Endothelial cell of hepatic sinusoid (primary cell): Measurements from ENCODE around the gene TRIM45.
"Not testable (repeated sequence)": the region's sequence is repeated elsewhere in the genome, so short reads cannot be mapped to it uniquely, and the experiment has no call there.

Experiments
- in situ Hi-C: cut with HindIII; loops from 2 replicates; pipeline ENCODE4 v1.10.0; 2017; ENCODE audit warnings: low sequenced_read_pairs

Gene TRIM45, protein sequence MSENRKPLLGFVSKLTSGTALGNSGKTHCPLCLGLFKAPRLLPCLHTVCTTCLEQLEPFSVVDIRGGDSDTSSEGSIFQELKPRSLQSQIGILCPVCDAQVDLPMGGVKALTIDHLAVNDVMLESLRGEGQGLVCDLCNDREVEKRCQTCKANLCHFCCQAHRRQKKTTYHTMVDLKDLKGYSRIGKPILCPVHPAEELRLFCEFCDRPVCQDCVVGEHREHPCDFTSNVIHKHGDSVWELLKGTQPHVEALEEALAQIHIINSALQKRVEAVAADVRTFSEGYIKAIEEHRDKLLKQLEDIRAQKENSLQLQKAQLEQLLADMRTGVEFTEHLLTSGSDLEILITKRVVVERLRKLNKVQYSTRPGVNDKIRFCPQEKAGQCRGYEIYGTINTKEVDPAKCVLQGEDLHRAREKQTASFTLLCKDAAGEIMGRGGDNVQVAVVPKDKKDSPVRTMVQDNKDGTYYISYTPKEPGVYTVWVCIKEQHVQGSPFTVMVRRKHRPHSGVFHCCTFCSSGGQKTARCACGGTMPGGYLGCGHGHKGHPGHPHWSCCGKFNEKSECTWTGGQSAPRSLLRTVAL

DNA sequence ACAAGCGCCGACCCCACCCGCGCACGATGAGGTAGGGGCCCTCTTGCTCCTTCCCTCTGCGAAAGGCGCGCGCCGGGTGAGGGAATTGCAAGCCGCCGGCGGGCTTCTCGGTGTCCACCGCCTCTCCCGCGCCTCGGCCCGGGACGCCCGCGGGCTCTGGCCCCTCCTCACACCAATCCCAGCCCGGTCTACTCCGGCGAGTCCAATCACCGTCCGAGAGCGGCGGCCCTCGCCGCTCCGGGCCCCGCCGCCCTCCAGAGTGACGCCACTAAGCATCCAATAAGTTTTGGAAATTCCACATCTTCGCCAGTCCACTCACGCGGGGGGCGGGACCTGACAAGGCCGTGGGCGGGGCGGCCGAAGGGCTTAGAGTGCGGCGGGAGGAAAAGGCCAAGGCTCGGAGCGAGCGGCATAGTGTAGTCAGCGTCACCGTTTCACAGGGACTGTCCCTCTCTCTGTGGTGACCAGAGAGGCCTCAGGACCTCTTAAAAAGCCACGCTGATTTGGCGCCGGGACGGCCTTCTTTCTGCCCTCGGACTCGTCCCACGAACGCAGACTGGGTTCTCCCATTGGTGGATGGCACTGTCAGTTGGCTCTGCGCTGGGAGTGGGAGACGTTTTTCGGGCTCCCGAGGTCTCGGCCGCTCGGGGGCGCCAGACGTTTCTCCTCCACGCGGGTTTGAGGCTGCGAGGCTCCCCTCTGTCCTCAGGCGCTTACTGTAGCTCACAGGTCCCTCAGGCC is at the start of gene TRIM45:
Gene TRIM45, minus strand, starts transcription at position 161 of the 741 bp plus-strand sequence. CDS start 548 bp downstream, outside the sequence.
- in situ Hi-C loops: no loop called here

GRCh38 chr1:117169871-117170596 is 48.5 kb upstream of the TRIM45 start:
- in situ Hi-C loops: no loop called here

DNA sequence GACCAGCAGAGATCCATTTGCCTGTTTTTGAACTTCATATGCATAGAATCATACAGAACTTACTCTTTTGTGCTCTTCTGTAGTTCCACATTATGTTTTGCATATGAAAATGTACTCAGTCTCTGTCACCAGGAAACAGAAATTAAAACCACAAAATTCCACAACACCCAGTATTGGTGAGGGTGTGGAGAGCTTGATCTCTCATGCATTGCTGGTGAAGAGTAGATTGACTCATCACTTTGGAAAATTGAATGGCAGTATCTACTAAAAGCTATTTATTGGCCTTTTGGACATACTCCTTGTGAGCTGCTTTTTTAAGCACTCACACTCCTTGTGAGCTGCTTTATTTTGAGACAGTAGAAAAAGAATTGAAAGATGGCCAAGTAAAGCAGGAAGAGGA is 45.9 kb upstream of the TRIM45 start:
- in situ Hi-C loops: no loop called here

DNA sequence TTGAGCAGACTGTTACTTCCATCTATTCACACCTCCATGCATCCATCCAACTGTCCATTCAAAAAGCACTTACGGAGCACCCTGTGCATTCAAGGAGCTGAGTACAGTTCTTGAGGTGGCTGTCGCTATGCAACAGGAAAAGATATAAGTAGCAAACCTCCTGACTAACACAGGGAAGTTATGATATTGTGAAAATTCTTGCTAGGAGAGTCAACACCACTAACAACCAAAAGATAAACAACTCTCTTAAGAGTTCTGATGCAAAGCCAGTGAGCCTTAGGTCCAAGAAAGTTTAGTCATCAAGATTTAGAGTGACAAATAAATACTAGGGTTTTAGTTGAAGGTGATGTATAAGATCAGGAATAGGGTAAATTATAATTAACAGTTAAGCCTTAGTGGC is 44.5 kb upstream of the TRIM45 start:
- in situ Hi-C loops: no loop called here

- in situ Hi-C loops: no loop called here
Measured at GRCh38 chr1:117164209-117164608, 42.7 kb upstream of the TRIM45 start.

DNA sequence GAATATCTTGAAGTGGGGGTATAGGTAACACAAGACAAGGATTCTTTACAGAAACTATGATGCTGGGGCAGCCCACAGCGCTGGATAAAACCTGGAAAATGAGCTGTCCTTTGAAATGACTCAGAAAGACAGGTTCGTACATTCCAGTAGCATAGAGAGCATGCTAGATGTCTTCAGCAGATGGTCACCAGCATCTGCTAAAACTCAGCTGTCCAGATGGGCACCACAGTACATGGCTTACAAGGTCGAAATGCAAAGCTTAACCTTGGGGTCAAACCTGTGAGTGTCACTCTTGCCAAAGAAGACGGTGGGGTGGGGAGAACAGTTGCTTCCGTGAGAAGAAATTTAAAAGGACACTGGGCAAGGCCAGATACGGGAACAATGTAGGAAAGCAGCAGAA is 41.3 kb upstream of the TRIM45 start:
- in situ Hi-C loops: no loop called here

- in situ Hi-C loops: no loop called here
Measured at GRCh38 chr1:117161887-117162286, 40.3 kb upstream of the TRIM45 start.

DNA sequence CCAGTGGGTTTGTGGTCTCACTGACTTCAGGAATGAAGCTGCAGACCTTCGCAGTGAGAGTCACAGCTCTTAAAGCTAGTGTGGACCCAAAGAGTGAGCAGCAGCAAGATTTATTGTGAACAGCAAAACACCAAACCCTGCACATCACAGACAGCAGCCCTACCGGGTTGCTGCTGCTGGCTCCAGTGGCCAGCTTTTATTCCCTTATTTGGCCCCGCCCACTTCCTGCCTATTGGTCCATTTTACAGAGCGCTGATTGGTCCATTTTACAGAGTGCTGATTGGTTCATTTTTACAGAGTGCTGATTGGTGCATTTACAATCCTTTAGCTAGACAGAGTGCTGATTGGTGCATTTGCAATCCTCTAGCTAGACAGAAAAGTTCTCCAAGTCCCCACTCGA is 29.8 kb upstream of the TRIM45 start:
- in situ Hi-C loops: not testable (repeated sequence)

- in situ Hi-C loops: no loop called here
Measured at GRCh38 chr1:117150316-117150715, 28.8 kb upstream of the TRIM45 start.

- in situ Hi-C loops: no loop called here
Measured at GRCh38 chr1:117147856-117148588, 26.5 kb upstream of the TRIM45 start.

GRCh38 chr1:117147341-117147831 is 25.8 kb upstream of the TRIM45 start:
- in situ Hi-C loops: no loop called here

DNA sequence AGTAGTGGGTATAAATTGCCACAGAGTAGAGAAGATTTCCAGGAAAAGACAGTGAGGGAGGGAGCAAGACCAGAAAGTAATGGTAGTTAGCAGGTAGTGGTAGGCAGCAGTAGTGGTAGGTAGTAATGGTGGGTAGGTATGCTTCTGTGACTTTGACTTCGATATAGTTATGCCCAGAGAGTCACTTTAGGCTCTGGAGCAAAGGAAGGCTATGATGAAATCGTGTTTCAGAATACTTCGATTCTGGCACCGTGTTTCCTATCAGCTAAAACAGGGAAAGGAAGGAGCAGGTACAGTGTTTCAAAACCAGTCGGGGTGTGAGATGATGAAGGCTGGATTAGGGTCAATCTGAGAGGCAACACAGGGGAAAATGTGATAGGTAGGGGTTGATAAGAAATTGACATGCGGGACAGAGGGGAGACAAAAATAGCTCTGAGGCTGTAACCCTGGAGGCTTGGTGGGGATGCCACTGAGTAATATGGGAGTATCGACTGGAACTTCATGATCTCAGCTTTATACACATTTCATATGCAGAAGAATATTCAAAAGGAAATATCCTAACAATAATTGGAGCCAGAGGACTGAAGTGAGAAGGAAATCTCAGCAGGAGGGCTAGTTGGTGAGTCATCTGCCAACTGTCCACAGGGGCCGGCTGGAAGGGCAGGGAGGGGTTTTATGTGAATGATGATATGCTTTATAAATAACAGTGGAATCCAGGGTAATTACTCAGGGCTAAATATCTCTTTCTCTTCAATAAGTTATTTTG is 25.2 kb upstream of the TRIM45 start:
- in situ Hi-C loops: no loop called here

- in situ Hi-C loops: no loop called here
Measured at GRCh38 chr1:117146072-117146471, 24.5 kb upstream of the TRIM45 start.

- in situ Hi-C loops: no loop called here
Measured at GRCh38 chr1:117143871-117144270, 22.3 kb upstream of the TRIM45 start.

GRCh38 chr1:117143172-117143571 is 21.6 kb upstream of the TRIM45 start:
- in situ Hi-C loops: no loop called here

GRCh38 chr1:117142200-117142599 is 20.7 kb upstream of the TRIM45 start:
- in situ Hi-C loops: no loop called here

DNA sequence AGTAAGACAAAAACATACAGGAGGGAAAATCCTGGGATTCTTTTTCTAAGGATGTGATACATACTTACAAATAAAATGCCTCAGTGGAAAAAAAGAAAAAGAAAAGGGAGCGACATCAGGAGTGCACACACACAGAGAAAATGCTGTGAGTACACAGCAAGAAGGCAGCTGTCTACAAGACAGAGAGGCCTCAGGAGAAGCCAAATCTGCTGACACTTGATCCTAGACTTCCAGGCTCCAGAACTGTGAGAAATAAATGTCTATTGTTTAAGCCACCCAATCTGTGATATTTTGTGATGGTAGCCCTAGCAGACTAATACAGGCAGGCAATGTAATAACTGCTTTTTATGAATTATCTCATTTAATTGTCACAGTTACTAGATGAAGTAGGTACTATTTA is 17.0 kb upstream of the TRIM45 start:
- in situ Hi-C loops: no loop called here

DNA sequence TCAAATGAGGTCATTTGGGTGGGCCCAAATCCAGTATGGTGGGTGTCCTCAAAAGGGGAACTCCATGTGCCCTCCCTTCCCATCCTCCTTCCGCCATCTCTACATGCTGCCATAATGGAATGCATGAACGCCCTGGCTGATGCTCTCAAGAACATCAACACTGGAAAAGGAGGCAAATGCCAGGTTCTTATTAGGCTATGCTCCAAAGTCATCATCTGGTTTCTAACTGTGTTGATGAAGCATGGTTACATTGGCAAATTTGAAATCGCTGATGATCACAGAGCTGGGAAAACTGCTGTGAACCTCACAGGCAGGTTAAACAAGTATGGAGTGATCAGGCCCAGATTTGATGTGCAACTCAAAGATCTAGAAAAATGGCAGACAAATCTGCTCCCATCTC is 16.6 kb upstream of the TRIM45 start:
- in situ Hi-C loops: no loop called here

DNA sequence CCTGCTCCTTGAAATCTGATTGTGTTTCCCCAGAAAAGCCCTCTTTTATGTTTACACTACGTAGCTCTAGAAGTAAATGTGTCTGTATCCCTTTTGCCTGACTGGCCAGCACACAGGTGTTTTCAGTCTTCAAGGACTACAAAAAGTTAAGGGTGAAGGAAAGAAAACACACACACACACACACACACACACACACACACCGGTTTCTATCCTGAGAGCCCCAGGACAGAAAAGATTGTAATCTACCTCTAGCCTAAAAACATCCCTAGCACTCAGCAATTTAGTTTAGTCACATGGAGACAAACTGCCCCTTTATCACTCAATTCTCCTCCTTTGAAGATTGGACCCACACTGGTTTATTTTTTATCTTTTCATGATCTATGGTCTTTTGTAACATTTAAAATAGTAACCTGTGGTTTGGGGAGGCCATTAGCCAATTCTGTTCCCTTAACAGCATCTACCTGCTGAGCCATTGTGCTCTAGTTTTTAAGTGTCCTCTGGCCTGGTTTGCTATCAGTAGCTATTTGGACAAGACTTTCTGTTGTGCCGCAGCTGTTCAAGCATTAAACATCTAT is 15.8 kb upstream of the TRIM45 start:
- in situ Hi-C loops: no loop called here
